Memory B cell (primary cell): ENCODE results near the gene ADCYAP1R1.

ENCODE experiments used
- ATAC-seq: fragments of 150-1000 bp; cut with Tn5 transposase; 2 replicates; pipeline ENCODE4 v1.10.0; 2021; ENCODE audit warnings: low read depth, mild to moderate bottlenecking, moderate library complexity
- DNase-seq, 2 donors: peaks; one replicate each; pipeline ENCODE4 v3.0.0; 2022; ENCODE audit warnings: low spot score in 2 of 2
- H3K27ac Mint-ChIP-seq: one replicate; pipeline ENCODE4 v1.8.0; 2022; ENCODE audit warnings: mild to moderate bottlenecking, moderate library complexity, mixed read lengths
- H3K27me3 Mint-ChIP-seq: one replicate; pipeline ENCODE4 v1.8.0; 2022; ENCODE audit warnings: mixed read lengths
- H3K36me3 Mint-ChIP-seq: one replicate; pipeline ENCODE4 v1.8.0; 2022; ENCODE audit warnings: mild to moderate bottlenecking, mixed read lengths
- H3K4me1 Mint-ChIP-seq: one replicate; pipeline ENCODE4 v1.8.0; 2022; ENCODE audit warnings: mixed read lengths
- H3K4me3 Mint-ChIP-seq: one replicate; pipeline ENCODE4 v1.8.0; 2022; ENCODE audit warnings: mild to moderate bottlenecking, moderate library complexity, mixed read lengths
- H3K9me3 Mint-ChIP-seq: one replicate; pipeline ENCODE4 v1.8.0; 2022; ENCODE audit warnings: mixed read lengths

Gene ADCYAP1R1

DNA sequence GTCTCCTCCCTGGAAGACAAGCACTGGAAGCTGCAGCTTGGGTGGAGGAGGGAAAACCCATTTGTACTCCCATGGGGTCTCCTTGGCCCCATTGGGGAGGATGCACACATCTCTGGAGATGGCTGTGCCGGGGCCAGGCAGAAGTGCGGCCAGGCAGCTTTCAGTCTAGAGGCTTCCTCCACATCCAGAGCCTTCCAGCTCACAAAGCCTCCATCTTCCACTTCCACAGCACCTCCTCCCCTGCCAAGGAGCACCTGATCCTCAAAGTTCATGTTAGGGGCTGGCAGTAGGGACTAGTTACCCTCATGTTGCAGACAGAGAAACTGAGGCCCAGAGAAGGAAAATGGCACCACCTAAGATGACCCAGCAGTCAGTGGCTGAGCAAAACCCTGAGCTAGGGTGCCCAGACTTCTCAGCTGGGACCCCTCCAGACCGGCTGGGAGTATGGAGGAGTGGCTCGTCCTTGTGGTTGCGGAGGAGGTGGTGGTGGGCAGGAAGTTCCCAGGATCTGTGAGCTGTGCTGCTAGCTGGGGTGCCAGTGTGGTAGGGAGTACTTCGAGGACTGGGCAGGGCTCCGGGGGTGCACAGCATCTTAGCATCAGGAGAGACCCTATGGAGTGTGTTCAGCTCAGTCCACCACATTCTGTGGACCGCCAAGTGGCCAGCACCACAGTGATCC is 44.2 kb downstream of the ADCYAP1R1 start:
- Mint-ChIP-seq H3K9me3 (no peaks in the 10 kb centered on the region), H3K4me3 (no peak overlapping the region), H3K27ac (no peak overlapping the region), H3K4me1 (no peaks in the 10 kb centered on the region), H3K27me3 (peaks cover 3% of the 10 kb centered on the region), H3K36me3 (no peaks in the 10 kb centered on the region)
- ATAC-seq (no peak), DNase-seq (no peak)

GRCh38 chr7:31096877-31097258 is 44.8 kb downstream of the ADCYAP1R1 start:
- H3K27me3 Mint-ChIP-seq = peaks cover 3% of the 10 kb centered on the region
- no peaks in the 10 kb centered on the region for H3K4me1 Mint-ChIP-seq
- H3K9me3 Mint-ChIP-seq = no peaks in the 10 kb centered on the region
- no peaks in the 10 kb centered on the region for H3K36me3 Mint-ChIP-seq
- ATAC-seq (no peak), DNase-seq (no peak)
- no peak overlapping the region for H3K4me3 Mint-ChIP-seq
- no peak overlapping the region for H3K27ac Mint-ChIP-seq

GRCh38 chr7:31098642-31099360 is 46.7 kb downstream of the ADCYAP1R1 start:
- ATAC-seq = no peak
- no peaks in the 10 kb centered on the region for H3K4me1 Mint-ChIP-seq
- no peaks in the 10 kb centered on the region for H3K9me3 Mint-ChIP-seq
- H3K36me3 Mint-ChIP-seq = no peaks in the 10 kb centered on the region
- H3K4me3 Mint-ChIP-seq = no peak overlapping the region
- no peak overlapping the region for H3K27ac Mint-ChIP-seq
- DNase-seq = no peak
- H3K27me3 Mint-ChIP-seq = peaks cover 7% of the 10 kb centered on the region

DNA sequence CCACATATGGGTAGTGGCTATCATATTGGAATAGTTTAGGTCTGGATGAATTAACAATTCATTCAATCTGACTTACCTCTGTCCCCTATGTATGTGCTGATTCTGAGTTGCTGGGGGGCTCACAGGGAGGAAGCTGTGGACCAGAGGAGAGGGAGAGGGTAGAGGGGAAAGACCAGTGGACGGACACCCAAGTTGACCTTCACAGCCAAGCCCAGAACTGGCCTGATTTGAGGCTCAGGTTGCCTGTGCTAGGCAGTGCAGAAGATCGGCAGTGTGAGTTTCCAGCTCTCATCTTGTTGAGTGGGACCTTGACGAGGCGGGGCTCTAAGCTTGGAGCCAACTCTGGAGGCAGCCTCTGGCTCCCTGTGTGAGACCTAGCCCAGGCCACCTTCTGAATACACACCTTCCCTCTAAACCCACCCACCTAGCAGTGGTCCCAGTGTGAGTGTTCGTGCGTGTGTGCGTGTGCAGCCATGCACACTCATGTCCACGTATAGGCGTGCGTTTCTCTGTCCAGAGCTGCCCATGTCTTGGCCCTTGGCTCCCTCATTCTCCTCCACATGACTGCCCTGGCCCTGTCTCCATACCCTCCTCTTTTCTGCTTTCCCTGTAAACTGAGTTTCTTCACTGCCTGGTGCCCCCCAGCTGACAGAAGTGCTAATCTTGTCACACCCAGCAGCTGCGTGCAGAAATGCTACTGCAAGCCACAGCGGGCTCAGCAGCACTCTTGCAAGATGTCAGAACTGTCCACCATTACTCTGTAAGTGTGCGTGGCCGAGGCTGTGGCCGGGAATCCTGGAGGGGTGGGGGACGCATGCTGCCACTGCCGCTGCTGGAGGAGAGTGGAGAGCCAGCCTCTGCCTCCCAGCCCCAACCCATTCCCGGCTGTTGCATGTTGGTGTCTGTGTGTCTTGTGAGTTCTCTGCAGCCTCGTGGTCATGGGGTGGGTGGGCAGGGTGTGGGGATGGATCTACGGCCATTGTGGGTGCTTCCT is 47.6 kb downstream of the ADCYAP1R1 start:
- Mint-ChIP-seq H3K4me3 (no peak overlapping the region), H3K9me3 (no peaks in the 10 kb centered on the region), H3K4me1 (no peaks in the 10 kb centered on the region), H3K27ac (no peak overlapping the region), H3K36me3 (no peaks in the 10 kb centered on the region), H3K27me3 (peaks cover 9% of the 10 kb centered on the region)
- no peak for ATAC-seq
- DNase-seq = no peak

- Mint-ChIP-seq H3K4me1 (no peaks in the 10 kb centered on the region), H3K9me3 (no peaks in the 10 kb centered on the region), H3K4me3 (no peak overlapping the region), H3K27me3 (peaks cover 9% of the 10 kb centered on the region), H3K36me3 (no peaks in the 10 kb centered on the region), H3K27ac (no peak overlapping the region)
- ATAC-seq (no peak), DNase-seq (no peak)
Measured at GRCh38 chr7:31100445-31100844, 48.3 kb downstream of the ADCYAP1R1 start.

DNA sequence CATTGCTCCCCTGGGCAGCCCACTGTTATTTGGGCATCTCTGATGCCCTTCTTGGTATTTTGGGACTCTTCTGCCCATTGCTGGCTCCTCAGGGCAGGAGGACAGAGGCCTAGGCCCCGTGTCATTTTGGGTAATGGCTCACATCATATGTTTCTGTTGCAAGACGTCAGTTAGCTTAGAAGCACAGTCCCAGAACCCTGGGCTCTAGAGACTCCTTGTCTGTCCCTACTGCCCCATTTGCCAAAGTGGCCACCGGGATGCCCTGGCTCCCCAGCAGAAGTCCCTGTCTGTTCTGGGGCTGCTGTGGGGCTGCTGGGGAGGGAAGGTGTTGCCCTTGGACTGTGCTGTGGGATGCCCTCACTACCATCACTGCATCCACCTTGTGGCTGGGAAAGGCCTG is 48.8 kb downstream of the ADCYAP1R1 start:
- no peaks in the 10 kb centered on the region for H3K9me3 Mint-ChIP-seq
- H3K36me3 Mint-ChIP-seq = no peaks in the 10 kb centered on the region
- ATAC-seq (no peak), DNase-seq (no peak)
- H3K27ac Mint-ChIP-seq = no peak overlapping the region
- peaks cover 9% of the 10 kb centered on the region for H3K27me3 Mint-ChIP-seq
- no peak overlapping the region for H3K4me3 Mint-ChIP-seq
- H3K4me1 Mint-ChIP-seq = no peaks in the 10 kb centered on the region

DNA sequence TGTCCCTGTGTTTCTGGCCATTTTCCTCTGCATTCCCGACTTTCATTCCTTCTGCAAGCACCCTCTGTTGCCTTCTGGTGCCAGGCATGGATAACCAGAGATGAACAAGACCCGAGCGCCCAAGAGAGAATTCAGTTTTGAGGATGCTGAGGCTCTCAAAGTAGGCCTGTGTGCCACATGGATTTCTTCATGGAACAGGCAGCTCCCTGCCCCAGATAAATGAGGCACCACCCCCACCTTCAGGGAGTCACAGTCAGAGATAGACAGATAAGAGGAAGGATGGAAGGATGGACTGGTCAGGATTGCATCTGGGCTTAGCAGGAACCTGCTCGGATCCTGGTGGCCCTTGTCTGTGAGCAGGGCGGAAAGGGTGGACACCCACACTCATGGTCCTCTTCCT is 49.4 kb downstream of the ADCYAP1R1 start:
- H3K4me3 Mint-ChIP-seq = no peak overlapping the region
- no peak overlapping the region for H3K27ac Mint-ChIP-seq
- ATAC-seq (no peak), DNase-seq (no peak)
- no peaks in the 10 kb centered on the region for H3K9me3 Mint-ChIP-seq
- H3K27me3 Mint-ChIP-seq = peaks cover 9% of the 10 kb centered on the region
- H3K36me3 Mint-ChIP-seq = no peaks in the 10 kb centered on the region
- no peaks in the 10 kb centered on the region for H3K4me1 Mint-ChIP-seq

GRCh38 chr7:31102151-31102972 is 50.3 kb downstream of the ADCYAP1R1 start:
- DNase-seq = no peak
- no peaks in the 10 kb centered on the region for H3K9me3 Mint-ChIP-seq
- no peak overlapping the region for H3K4me3 Mint-ChIP-seq
- H3K27ac Mint-ChIP-seq = no peak overlapping the region
- no peaks in the 10 kb centered on the region for H3K36me3 Mint-ChIP-seq
- no peak for ATAC-seq
- H3K27me3 Mint-ChIP-seq = peaks cover 9% of the 10 kb centered on the region
- H3K4me1 Mint-ChIP-seq = no peaks in the 10 kb centered on the region

GRCh38 chr7:31102973-31103850 is 51.1 kb downstream of the ADCYAP1R1 start:
- no peak for DNase-seq
- H3K36me3 Mint-ChIP-seq = no peaks in the 10 kb centered on the region
- no peaks in the 10 kb centered on the region for H3K9me3 Mint-ChIP-seq
- no peak overlapping the region for H3K27ac Mint-ChIP-seq
- no peaks in the 10 kb centered on the region for H3K4me1 Mint-ChIP-seq
- no peak for ATAC-seq
- no peak overlapping the region for H3K4me3 Mint-ChIP-seq
- H3K27me3 Mint-ChIP-seq = peaks cover 9% of the 10 kb centered on the region

DNA sequence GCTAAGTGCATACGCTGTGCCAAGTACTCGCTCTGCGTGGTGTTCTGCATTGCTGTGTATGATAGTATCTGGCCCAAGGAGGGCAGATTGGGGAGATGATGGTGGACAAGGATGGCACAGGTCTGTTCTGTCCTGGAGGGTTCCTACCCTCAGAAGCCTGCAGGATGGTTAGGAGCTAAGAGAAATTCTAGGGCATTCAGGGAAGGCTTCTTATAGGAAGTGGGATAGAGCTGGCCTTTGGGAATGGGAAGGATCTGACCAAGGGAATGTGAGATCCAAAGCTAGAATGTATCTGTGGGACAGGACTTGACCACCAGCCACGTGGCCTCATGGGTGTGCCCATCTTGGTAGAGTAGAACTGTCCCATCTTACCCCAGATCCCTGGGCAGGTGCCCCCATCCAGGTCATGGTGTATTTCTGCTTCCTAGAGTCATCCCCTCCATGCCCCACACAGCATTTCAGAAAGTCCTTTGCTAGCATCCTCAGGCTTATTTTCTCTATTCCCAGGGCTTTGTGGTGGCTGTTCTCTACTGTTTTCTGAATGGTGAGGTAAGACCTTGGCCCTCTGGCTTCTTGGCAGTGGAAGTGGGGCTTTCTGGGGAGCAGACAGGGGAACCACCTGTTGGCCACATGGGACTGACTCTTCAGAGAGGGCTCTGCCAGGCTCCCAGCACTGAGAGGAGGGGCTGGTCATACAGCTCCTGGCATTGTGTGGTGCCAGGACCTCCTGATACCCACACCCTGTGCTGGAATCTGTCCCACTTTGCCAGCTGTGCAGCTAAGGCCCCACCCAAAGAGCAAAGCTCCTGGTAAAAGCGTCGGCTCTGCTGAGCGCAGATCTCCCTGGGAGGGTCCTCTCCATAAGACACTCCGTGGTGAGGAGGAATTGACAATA is 52.5 kb downstream of the ADCYAP1R1 start:
- Mint-ChIP-seq H3K27me3 (peaks cover 9% of the 10 kb centered on the region), H3K4me3 (no peak overlapping the region), H3K4me1 (no peaks in the 10 kb centered on the region), H3K9me3 (no peaks in the 10 kb centered on the region), H3K27ac (no peak overlapping the region), H3K36me3 (no peaks in the 10 kb centered on the region)
- DNase-seq = no peak
- ATAC-seq = no peak

DNA sequence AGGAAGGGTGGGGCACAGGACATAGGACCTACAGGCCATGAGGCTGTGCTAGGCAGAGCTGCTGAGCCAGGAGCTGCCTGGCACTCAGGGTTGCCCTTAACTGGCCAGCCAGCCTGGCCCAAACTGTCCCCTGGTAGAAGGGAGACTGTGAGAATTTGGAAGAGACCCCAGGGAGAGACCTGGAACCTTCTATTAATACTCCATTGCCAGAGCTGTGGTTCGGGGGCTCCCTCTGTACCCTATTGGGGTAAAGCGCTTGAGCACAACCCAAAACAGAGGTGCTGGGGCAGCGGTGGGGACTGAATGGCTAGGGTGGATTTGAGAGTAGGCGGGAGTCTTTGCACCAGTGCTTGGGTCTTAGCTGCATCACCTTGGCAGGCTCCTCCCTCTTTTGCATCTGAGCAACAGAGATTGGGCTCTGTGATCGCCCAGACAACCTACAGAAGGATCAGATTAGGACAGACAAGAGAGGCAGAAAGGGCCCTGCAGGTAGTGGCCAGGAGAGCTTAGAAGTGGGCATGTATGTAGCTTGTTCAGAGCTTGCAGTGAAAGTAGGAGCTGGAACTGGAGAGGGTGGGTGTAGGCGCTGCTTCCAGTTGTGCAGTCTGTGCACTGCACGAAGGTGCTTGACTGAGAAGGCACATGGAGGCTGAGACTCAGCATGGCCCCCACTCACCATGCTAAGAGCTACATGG is 53.3 kb downstream of the ADCYAP1R1 start:
- DNase-seq (no peak), ATAC-seq (no peak)
- no peaks in the 10 kb centered on the region for H3K9me3 Mint-ChIP-seq
- H3K36me3 Mint-ChIP-seq = no peaks in the 10 kb centered on the region
- H3K4me3 Mint-ChIP-seq = no peak overlapping the region
- H3K27ac Mint-ChIP-seq = no peak overlapping the region
- peaks cover 9% of the 10 kb centered on the region for H3K27me3 Mint-ChIP-seq
- no peaks in the 10 kb centered on the region for H3K4me1 Mint-ChIP-seq
